IPS-18a (cell line): ENCODE measurements around the gene GRK6.

Experiments
- H3K27ac ChIP-seq: one replicate; pipeline ENCODE4 v1.5.1; 2013; ENCODE audit warnings: low read length
- H3K27me3 ChIP-seq: one replicate; pipeline ENCODE4 v1.6.1; 2013; ENCODE audit warnings: mild to moderate bottlenecking, low read length; ENCODE audit not compliant: control insufficient read depth, insufficient read depth
- H3K36me3 ChIP-seq: one replicate; pipeline ENCODE4 v1.6.1; 2013; ENCODE audit warnings: low read depth, low read length; ENCODE audit not compliant: control insufficient read depth
- H3K4me1 ChIP-seq: one replicate; pipeline ENCODE4 v1.6.1; 2013; ENCODE audit warnings: low read depth, low read length; ENCODE audit not compliant: control insufficient read depth
- H3K4me3 ChIP-seq: one replicate; pipeline ENCODE4 v1.5.1; 2013; ENCODE audit warnings: low read length
- H3K9ac ChIP-seq: one replicate; pipeline ENCODE4 v1.6.1; 2013; ENCODE audit warnings: mild to moderate bottlenecking, low read length, moderate library complexity
- H3K9me3 ChIP-seq: one replicate; pipeline ENCODE4 v1.6.1; 2013; ENCODE audit warnings: low read depth, low read length; ENCODE audit not compliant: control insufficient read depth

Gene GRK6

DNA sequence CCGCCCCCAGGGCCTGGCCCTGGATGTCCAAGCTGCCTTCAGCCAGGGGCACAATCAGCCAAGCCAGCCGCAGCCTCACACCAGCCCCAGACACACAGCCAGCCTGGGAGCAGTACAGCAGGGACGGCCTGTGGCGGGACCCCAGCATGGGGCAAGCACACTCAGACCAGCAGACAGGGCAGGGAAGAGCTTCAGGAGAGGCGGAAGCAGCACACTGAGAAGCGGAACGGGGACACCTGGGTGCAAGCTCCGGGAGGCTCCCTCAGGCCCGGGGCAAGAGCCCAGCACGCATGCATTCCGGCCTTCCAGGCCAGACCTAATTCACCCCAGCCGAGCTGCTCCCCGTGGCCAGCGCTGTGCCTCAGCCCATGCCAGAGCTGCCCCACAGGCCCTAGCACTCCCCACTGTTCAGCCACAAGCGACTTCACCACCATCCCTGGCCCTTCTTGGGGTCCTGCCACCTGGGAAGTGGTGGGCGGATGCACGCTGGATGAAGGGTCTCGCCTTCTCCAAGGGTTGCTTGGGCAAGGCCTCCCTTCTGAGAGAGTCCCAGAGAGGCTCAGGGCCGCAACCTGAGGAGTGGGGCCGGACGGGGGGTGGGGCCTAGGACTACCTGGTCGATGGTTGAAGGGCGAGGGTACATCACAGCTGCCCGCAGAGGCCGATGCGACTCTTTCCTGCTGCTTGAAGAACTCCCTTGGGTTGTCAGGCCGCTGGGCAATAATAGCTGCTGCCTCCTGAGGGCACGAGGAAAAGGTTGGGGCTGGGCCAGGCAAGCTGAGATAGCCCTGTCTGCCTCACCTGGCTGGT, 33.5 kb downstream of the GRK6 start:
- H3K4me1 ChIP-seq, result peaks cover 9% of the 10 kb centered on the region
- H3K27me3 ChIP-seq, result no peaks in the 10 kb centered on the region
- H3K27ac ChIP-seq, result no peak overlapping the region
- H3K36me3 ChIP-seq, result peaks cover 51% of the 10 kb centered on the region
- no peak overlapping the region for H3K4me3 ChIP-seq
- no peaks in the 10 kb centered on the region for H3K9me3 ChIP-seq
- no peak overlapping the region for H3K9ac ChIP-seq

DNA sequence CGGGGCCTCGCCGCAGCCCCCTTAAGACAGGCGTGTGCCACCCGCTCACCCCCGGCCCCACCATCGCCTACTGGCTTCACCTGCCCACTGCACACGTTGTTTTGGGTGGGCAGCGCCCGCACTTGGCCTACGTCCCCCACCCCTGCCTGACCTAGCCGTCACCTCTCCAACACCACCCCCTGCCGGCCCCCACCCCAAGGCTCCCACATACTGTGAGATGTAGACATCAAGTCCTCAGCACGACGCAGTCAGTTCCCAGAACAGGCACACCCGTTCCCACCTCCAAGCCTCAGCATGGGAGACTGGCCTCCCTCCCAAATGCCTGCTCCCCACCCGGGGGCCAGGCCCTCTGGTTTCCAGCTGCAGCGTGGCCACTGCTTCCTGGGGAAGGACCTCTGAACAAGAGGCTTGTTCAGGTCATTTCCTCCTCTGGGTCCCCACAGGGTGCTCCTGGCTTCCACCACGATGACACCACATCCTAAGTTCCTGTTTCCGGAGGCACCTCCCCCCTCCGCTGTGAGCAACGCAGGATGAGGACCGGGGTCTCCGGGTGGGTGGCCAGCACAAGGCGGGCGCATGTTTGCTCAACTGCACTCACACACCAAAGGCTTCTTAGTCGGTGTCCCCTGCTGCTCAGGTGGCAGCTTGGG, 35.7 kb downstream of the GRK6 start:
- H3K9ac ChIP-seq, result no peak overlapping the region
- no peaks in the 10 kb centered on the region for H3K27me3 ChIP-seq
- no peak overlapping the region for H3K4me3 ChIP-seq
- no peaks in the 10 kb centered on the region for H3K9me3 ChIP-seq
- no peak overlapping the region for H3K27ac ChIP-seq
- H3K36me3 ChIP-seq, result peaks cover 67% of the 10 kb centered on the region
- peaks cover 2% of the 10 kb centered on the region for H3K4me1 ChIP-seq

DNA sequence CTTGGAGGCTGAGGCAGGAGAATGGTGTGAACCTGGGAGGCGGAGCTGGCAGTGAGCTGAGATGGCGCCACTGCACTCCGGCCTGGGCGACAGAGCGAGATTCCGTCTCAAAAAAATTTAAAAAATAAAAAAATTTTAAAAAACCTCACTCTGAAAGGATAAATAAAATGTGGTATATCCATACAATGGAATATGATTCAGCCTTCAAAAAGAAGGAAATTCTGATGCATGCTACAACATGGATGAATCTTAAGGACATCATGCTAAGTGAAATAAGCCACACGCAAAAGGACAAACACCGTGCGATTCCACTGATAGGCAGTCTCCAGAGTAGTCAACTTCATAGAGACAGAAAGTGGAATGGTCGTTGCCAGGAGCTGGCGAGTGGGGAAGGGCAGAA, 38.6 kb downstream of the GRK6 start:
- Histone ChIP-seq H3K4me3 (no peak overlapping the region), H3K9me3 (no peaks in the 10 kb centered on the region), H3K27ac (no peak overlapping the region), H3K27me3 (no peaks in the 10 kb centered on the region), H3K9ac (no peak overlapping the region), H3K36me3 (peaks cover 62% of the 10 kb centered on the region), H3K4me1 (peaks cover 7% of the 10 kb centered on the region)

DNA sequence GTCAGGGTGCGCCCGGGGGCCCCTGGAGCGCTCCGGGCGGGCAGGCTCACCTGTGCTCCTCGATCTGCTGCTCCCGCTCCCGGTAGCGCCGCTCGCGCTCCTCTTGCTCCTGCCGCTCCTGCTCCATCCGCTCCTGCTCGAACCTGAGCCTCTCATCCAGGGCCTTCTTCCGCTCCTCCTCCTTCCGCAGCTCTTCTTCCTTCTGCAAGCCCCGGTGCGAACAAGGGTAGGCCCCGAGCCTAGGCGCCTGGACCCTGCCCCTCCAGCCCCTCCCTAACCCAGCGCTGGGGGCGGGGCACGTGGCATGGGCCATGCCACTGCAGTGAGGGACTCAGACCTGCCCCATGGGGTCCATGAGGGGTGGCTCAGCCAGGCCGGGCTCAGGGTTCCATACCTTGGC, 40.4 kb downstream of the GRK6 start:
- Histone ChIP-seq H3K4me3 (no peak overlapping the region), H3K27me3 (no peaks in the 10 kb centered on the region), H3K4me1 (peaks cover 25% of the 10 kb centered on the region), H3K36me3 (peaks cover 61% of the 10 kb centered on the region), H3K9me3 (no peaks in the 10 kb centered on the region), H3K9ac (no peak overlapping the region), H3K27ac (no peak overlapping the region)

DNA sequence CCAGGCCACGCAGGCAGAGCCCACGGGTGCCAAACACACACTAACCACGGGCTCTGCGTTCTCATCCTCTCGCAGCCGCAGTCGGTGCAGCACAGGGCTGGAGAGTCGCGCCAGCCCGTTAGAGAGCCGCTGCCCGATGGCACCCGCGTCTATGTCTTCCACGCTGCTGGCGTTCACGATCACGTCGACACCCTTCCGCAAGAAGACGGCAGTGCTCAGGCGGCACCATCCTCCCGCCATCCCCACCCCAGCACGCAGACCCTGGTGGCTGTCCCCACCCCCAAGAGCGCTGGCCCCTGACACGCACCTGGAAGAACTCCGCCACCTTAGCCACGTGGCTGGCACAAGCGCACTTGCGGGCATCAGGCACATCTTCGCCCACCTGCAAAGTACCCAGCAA, 41.0 kb downstream of the GRK6 start:
- no peak overlapping the region for H3K27ac ChIP-seq
- H3K4me3 ChIP-seq, result no peak overlapping the region
- peaks cover 62% of the 10 kb centered on the region for H3K36me3 ChIP-seq
- H3K27me3 ChIP-seq, result no peaks in the 10 kb centered on the region
- no peaks in the 10 kb centered on the region for H3K9me3 ChIP-seq
- peaks cover 29% of the 10 kb centered on the region for H3K4me1 ChIP-seq
- H3K9ac ChIP-seq, result no peak overlapping the region

DNA sequence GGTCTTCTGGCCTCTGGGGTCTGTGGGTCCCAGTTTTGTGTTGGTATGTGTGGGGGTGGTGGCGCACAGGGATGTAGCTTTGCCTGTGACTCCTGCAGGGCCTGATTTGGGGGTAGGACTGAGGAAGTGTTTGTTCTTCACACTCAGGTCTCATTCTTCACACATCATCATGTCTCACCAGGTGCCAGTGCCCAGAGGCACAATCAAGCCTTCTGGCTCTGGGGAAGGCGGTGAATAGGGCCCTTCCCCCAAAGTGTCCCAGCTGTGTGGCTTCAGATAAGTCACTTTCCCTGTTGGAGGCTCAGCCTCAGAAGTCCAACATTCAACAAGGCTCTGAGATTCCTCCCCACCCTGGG, 41.8 kb downstream of the GRK6 start:
- Histone ChIP-seq H3K4me1 (peaks cover 29% of the 10 kb centered on the region), H3K4me3 (no peak overlapping the region), H3K9ac (no peak overlapping the region), H3K9me3 (no peaks in the 10 kb centered on the region), H3K36me3 (peaks cover 59% of the 10 kb centered on the region), H3K27ac (no peak overlapping the region), H3K27me3 (no peaks in the 10 kb centered on the region)

DNA sequence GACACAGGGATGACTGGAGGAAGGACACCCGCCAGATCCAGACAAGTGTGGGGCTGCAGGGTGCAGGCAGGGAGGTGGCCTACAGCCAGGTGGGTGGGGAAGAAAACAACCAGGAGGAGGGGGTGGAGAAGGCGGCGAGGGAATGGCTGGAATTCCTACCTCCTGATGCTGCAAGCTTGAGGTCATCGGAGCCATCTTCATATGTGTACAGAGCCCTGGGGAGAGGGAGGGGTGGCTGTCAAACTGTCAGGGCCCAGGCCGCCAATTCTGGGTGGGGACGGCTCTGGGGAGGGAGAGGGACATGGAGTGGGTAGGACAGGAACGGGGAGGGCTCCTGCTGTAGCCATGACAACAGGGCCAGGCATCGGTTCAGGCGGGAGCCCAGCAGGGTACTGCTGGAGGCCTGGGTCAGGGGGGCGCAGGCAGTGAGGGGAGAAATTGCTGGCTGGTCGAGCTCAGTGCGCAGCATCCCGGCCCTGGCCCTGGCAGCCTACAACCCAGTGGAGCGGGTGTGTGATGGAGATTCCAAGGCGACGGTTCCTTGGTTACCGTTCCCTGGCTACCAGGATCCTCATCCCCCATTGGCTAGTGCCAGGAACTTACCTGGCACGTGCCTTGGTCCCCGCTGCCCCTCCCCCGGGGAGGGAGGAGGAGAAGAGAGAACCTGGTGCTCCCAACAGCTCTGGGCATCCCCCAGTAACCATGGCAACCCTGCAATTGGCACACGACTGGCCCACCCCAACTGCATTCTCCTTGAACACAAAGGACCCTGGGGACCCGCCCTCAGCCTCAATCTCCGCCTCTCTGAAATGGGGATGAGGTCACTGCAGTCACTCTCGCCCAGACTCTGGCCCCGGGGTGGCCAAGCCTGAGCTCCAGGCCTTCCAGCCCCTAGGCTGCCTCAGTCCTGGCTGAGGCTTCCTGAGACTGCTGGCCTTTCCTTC, 42.5 kb downstream of the GRK6 start:
- Histone ChIP-seq H3K27ac (no peak overlapping the region), H3K27me3 (no peaks in the 10 kb centered on the region), H3K36me3 (peaks cover 55% of the 10 kb centered on the region), H3K9me3 (no peaks in the 10 kb centered on the region), H3K9ac (no peak overlapping the region), H3K4me3 (no peak overlapping the region), H3K4me1 (peaks cover 30% of the 10 kb centered on the region)

DNA sequence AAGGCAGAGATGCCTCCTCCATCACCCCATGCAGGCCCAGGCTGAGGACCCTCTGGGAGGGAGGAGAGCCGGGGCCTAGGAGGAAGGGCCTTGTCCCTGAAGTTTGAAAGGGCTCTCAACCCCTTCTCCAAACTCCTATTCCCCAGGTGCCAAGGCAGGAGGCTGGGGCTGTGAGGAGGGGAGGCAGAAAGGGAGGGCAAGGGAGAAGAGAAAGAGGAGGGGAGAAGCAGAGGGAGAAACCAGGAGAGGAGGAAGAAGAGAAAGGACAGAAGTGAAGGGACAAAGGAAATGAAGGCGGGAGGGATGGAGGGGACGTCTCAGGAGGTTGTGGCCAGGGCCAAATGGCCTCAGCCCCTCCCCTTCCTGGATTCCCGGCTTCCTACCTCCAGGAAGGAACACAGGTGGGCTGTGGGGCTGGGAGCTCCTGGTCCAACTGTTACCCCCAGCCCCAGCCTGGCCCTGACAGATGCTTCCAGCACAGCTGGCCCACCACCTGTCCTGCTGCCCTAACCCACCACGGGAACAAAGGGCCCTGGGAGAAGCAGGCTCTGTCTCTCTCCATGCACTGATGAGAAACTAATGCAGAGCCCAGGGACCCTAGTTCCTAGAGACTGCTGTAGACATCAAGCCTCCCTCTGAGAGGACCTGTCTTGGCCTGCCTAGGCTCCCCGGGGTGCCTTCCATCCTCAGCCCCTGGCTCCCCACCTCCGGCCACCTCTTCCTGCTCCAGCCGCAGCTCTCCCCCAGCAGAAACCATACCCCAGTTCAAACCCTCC, 43.5 kb downstream of the GRK6 start:
- Histone ChIP-seq H3K27ac (no peak overlapping the region), H3K4me3 (no peak overlapping the region)

DNA sequence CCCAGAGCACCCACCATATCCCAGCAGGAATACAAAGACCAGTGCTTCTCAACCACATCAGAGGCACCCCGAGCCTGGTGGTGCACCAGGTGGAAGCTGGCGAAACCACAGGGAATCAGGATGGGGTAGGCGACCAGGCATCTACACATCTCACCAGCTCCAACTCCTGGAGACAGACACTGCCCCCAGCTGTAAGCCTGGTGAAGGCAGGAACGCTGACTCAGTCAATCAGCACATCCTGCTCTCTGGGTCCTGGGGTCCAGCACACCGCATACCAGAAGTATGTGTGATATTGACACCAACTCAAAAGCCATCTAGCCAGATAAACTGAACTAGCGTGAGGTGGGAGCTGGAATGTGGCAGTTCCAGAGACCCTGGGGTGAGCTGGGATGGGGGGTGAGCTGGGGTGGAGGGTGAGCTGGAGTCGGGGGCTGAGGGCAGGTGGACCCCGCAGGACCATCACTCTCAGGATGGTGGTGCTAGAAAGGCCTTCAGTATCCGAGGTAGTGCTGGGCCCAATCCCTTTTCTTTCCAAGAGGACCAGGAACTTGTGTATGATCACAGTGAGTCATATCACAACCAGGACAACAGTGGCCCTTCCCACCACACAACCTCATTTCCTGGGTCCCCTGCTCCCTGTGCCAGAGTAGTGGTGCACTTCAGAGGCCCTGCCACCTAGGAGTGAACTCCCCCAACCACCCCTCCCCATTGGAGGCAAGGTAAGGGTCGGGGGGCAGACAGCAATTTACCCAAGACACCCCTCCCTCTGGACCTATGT, 44.5 kb downstream of the GRK6 start:
- Histone ChIP-seq H3K4me3 (peak overlapping the region; percentile 84), H3K36me3 (peaks cover 45% of the 10 kb centered on the region), H3K27ac (no peak overlapping the region), H3K27me3 (no peaks in the 10 kb centered on the region), H3K9me3 (no peaks in the 10 kb centered on the region), H3K9ac (no peak overlapping the region), H3K4me1 (peaks cover 41% of the 10 kb centered on the region)

More for the DNA sequence above, 43.5 kb downstream of the GRK6 start:
- Histone ChIP-seq H3K36me3 (peaks cover 55% of the 10 kb centered on the region), H3K9ac (no peak overlapping the region), H3K4me1 (peaks cover 36% of the 10 kb centered on the region), H3K9me3 (no peaks in the 10 kb centered on the region), H3K27me3 (no peaks in the 10 kb centered on the region)

DNA sequence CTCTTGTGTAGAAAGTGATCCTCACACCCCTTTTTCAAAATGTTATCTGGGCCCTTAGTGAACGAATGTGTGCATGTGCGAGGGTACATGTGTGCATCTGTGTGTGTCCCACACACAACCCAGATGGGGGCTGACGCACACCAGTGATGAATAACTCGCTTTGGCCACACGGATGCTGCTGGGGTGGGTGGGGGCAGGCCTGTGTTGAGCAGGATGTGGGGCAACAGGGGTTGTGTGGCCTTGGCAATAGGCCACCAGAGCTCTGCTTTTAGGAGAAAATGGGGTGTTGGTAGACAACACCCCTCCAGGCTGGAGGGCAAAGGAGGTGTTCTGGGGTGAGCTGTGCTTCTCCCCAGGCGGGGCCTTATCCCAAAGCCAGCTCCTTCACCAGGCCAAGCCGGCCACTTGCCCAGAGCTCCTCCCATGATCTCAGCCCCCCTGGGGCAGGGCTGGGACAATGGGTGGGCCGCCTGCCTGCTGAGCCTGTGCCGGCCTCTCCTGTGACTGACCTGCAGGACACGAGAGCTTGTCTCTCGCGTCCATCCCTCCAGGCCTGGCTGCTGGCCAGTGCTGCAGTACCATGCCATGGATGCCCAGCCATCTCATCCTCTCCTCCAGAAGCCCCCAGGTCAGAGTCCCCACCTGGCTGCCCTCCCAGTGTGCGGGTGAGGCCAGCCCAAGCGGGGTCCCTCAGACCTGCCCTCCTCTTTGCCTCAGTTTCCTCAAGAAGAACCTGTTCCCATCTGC, 45.3 kb downstream of the GRK6 start:
- H3K27ac ChIP-seq, result peak overlapping the region; percentile 75
- peak overlapping the region; percentile 91 for H3K9ac ChIP-seq
- H3K4me1 ChIP-seq, result peaks cover 41% of the 10 kb centered on the region
- no peaks in the 10 kb centered on the region for H3K27me3 ChIP-seq
- H3K4me3 ChIP-seq, result peak overlapping the region; percentile 84
- no peaks in the 10 kb centered on the region for H3K9me3 ChIP-seq
- peaks cover 37% of the 10 kb centered on the region for H3K36me3 ChIP-seq
